AG04450 (cell line): ENCODE results near the gene CABP7. TPM values are rescaled to one million over a fixed set of nuclear protein-coding genes. Genes with fewer than 3 reads are reported as not detected.
"Not testable (repeated sequence)": the region's sequence is repeated elsewhere in the genome, so short reads cannot be mapped to it uniquely, and the experiment has no call there.

Experiments used
- CTCF ChIA-PET: fragments of 300-600, 350-600 bp; formaldehyde crosslinking; extraction: SDS; loops from one replicate; lab custom pipeline; 2022; ENCODE audit warnings: antibody characterized with exemption, inconsistent platforms; lab: Charles Lee
- POLR2A ChIA-PET: fragments of 350-600 bp; formaldehyde crosslinking; extraction: SDS; loops from one replicate; lab custom pipeline; 2021; ENCODE audit warnings: antibody characterized with exemption, inconsistent platforms; lab: Yijun Ruan, JAX
- DNase-seq: peaks from one replicate; pipeline ENCODE4 v3.0.0-alpha.2; 2011; ENCODE audit warnings: low read depth, low spot score
- H3K27ac ChIP-seq: one replicate; pipeline ENCODE4 v1.5.1; 2012; ENCODE audit warnings: low read depth, low read length, control low read depth
- H3K27me3 ChIP-seq: one replicate; pipeline ENCODE4 v1.6.0; 2012; ENCODE audit warnings: low read length; ENCODE audit not compliant: control insufficient read depth, insufficient read depth
- H3K4me3 ChIP-seq: 2 replicates; pipeline ENCODE4 v1.5.1; 2011; ENCODE audit warnings: mild to moderate bottlenecking, low read depth, low read length, control low read depth
- H3K9me3 ChIP-seq: 2 replicates; pipeline ENCODE4 v1.5.1; 2012; ENCODE audit warnings: low read length; ENCODE audit not compliant: control insufficient read depth, insufficient read depth
- polyA plus RNA-seq: library from polyadenylated mRNA; depleted of rRNA; stranded (reverse); fragments of >200 nt; gene quantifications from 2 replicates; pipeline ENCODE4 v1.2.3, GENCODE V29; 2011
- TF ChIP-seq, protein P1 (sequence below): IDR thresholded peaks from 2 replicates; pipeline ENCODE4 v1.5.1; 2011; ENCODE audit warnings: low read depth, low read length, control low read depth, inconsistent platforms

Gene CABP7
- polyA plus RNA-seq, 1 experiment, result not detected

DNA sequence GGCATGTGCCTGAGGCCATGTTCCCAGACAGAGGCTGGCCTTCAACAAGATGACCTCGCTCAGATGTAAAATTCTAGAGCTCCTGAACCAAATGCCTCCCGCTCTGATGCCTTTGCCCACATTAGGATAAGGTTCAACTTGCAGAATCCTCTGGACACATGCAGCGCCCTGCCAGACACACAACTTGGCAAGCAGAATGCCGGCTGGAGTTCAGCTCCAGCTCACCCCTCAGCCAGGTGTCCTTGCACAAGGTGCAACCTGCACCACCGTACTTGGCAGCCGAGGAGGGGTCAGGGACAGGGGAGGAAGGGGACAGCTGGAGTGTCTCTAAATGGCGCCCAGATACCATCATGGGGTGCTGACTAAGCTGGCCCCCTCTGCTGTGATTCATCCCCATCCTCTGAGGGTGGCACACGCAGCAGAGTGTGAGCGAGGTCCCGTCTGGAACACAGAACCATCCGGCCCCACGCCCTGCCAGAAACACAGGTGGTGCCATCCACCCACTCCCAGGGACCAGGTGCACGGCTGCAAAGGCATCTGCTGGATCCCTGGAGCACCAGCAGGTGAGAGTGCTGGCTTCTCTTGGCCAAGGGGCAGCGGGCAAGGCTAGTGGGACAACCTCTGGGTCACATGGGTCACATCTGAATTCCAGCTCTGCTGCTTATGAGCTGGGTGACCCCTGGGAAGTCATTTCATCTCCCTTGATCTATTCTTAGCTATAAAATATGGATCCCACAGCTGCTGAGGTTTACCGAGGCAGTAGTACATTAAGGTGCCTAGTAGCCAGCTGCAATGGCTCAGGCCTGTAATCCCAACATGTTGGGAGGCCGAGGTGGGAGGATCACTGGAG is 34.2 kb downstream of the CABP7 start:
- TF ChIP-seq, protein P1, sequence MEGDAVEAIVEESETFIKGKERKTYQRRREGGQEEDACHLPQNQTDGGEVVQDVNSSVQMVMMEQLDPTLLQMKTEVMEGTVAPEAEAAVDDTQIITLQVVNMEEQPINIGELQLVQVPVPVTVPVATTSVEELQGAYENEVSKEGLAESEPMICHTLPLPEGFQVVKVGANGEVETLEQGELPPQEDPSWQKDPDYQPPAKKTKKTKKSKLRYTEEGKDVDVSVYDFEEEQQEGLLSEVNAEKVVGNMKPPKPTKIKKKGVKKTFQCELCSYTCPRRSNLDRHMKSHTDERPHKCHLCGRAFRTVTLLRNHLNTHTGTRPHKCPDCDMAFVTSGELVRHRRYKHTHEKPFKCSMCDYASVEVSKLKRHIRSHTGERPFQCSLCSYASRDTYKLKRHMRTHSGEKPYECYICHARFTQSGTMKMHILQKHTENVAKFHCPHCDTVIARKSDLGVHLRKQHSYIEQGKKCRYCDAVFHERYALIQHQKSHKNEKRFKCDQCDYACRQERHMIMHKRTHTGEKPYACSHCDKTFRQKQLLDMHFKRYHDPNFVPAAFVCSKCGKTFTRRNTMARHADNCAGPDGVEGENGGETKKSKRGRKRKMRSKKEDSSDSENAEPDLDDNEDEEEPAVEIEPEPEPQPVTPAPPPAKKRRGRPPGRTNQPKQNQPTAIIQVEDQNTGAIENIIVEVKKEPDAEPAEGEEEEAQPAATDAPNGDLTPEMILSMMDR, result no peak
- ChIA-PET POLR2A (interaction anchor here (0.6 kb wide), 1 partner anchor 179 kb away, joined by 9 read pairs; no protein-coding TSS in a partner anchor), CTCF (interaction anchor here (1.2 kb wide), 1 partner anchor 18 kb away, joined by 3 read pairs; no protein-coding TSS in a partner anchor)
- H3K4me3 ChIP-seq, result no peak overlapping the region
- no peaks in the 10 kb centered on the region for H3K27me3 ChIP-seq
- no peak overlapping the region for H3K27ac ChIP-seq
- DNase-seq, result no peak
- H3K9me3 ChIP-seq, result no peaks in the 10 kb centered on the region

DNA sequence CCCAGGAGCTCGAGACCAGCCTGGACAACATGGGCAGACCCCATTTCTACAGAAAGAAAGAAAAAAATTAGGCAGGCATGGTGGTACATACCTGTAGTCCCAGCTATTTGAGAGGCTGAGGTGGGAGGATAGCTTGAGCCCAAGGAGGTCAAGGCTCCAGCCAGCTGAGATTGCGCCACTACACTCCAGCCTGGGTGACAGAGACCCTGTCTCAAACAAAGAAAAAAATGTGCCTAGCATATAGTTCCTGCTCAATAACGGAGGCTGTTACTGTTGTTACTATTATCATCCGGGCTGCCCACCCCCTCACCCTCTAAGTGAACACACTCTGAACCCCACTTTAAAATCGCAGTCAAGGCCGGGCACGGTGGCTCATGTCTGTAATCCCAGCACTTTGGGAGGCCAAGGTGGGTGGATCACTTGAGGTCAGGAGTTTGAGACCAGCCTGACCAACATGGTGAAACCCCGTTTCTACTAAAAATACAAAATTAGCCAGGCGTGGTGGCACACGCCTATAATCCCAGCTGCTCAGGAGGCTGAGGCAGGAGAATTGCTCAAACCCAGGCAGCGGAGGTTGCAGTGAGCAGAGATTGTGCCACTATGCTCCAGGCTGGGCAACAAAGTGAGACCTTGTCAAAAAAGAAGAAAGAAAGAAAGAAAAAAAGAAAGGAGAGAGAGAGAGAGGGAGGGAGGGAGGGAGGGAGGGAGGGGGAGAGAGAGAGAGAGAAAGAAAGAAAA is 35.0 kb downstream of the CABP7 start:
- POLR2A ChIA-PET, CTCF ChIA-PET: not testable (repeated sequence)

DNA sequence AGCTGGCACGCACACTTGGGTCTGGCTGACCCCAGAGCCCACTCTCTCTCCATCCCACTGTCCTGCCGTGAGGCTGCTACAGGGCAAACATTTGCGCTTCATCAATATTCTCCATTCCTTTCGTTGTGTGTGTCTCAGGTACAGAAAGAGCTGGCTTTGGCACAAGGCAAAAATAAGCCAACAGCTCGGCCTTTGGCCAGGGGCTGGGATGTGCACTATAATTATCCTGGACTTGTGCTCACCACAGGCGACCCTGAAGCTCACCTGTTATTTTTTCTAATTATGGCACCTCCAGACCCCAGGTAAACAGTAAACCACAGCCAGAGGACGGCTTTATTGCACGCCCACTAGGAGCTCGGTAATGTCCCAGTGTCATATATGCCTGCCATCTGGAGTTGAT is 36.1 kb downstream of the CABP7 start:
- DNase-seq, result no peak
- no peaks in the 10 kb centered on the region for H3K9me3 ChIP-seq
- H3K4me3 ChIP-seq, result no peak overlapping the region
- H3K27ac ChIP-seq, result no peak overlapping the region
- TF ChIP-seq, protein P1, result no peak
- ChIA-PET CTCF (no interaction called here), POLR2A (no interaction called here)
- no peaks in the 10 kb centered on the region for H3K27me3 ChIP-seq

More for the DNA sequence above, 35.0 kb downstream of the CABP7 start:
- H3K27ac ChIP-seq, H3K27me3 ChIP-seq, H3K9me3 ChIP-seq, H3K4me3 ChIP-seq, DNase-seq: not testable (repeated sequence)

DNA sequence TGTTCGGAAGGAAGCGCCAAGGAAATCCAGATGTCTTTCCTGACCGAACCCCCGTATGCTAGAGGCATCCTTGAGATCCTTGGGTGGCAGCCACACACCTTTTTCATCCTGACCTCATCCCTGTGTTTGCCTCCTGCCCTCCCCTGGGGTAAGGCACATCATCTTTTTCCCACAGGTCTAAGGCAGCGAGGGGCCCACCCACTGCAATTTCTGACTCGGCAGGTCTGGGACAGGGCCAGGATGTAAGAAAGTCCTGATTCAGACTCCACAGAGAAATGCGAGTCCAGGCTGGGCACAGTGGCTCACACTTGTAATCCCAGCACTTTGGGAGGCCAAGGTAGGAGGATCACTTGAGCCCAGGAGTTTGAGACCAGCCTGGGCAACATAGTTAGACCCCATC is 36.5 kb downstream of the CABP7 start:
- no peak for DNase-seq
- H3K27ac ChIP-seq, result no peak overlapping the region
- H3K4me3 ChIP-seq, result no peak overlapping the region
- no peaks in the 10 kb centered on the region for H3K9me3 ChIP-seq
- TF ChIP-seq, protein P1, result no peak
- no peaks in the 10 kb centered on the region for H3K27me3 ChIP-seq
- ChIA-PET POLR2A (no interaction called here), CTCF (no interaction called here)

DNA sequence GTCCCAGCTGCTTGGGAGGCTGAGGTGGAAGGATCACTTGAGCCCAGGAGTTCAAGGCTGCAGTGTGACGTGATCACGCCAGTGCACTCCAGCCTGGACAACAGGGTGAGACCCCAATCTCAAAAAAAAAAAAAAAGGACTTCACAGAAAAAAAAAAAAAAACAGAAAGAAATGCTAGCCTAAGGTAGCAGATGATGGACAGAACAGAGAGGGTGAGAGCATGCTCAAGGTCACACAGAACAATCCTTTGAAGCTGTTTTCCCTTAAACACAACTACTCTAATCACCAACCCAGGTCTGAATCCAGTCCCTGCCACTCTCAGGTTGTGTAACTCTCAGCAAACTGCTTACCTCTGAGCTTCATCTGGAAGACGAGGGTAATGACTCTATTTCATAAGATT is 37.3 kb downstream of the CABP7 start:
- ChIA-PET POLR2A (interaction anchor here (0.7 kb wide), 1 partner anchor 464 kb away, joined by 3 read pairs; no protein-coding TSS in a partner anchor), CTCF (interaction anchor here (0.9 kb wide), 1 partner anchor 248 kb away, joined by 4 read pairs; no protein-coding TSS in a partner anchor)
- Histone ChIP-seq H3K27ac (no peak overlapping the region), H3K4me3 (no peak overlapping the region), H3K27me3 (no peaks in the 10 kb centered on the region), H3K9me3 (no peaks in the 10 kb centered on the region)
- no peak for DNase-seq
- TF ChIP-seq, protein P1, result no peak
